CD4-positive, alpha-beta T cell treated with Interleukin-1 beta for 1 hour (primary cell): ENCODE data around the gene RNF214.
"Not testable (repeated sequence)": the region's sequence is repeated elsewhere in the genome, so short reads cannot be mapped to it uniquely, and the experiment has no call there.

ENCODE experiments used
- DNase-seq, 2 donors: peaks; one replicate each; pipeline ENCODE4 v3.0.0-alpha.2; 2020 to 2022

Gene RNF214

GRCh38 chr11:117232092-117232878, at the start of gene RNF214:
Gene RNF214, plus strand, starts transcription at chr11:117232671. Its CDS starts 1,602 bp downstream, at chr11:117234273.
- peak; percentile 84 for DNase-seq

GRCh38 chr11:117183178-117183577, 49.3 kb upstream of the RNF214 start:
- DNase-seq = not testable (repeated sequence)

- no peak for DNase-seq
Measured at GRCh38 chr11:117183724-117184349, 48.6 kb upstream of the RNF214 start.

- peak in 1 of 2 donors; percentile 30 for DNase-seq
Measured at GRCh38 chr11:117185736-117186430, 46.6 kb upstream of the RNF214 start.

- DNase-seq = no peak
Measured at GRCh38 chr11:117186431-117186761, 46.1 kb upstream of the RNF214 start.

GRCh38 chr11:117187007-117187406, 45.5 kb upstream of the RNF214 start:
- DNase-seq = no peak

- DNase-seq = no peak
Measured at GRCh38 chr11:117187428-117187798, 45.1 kb upstream of the RNF214 start.

- DNase-seq = no peak
Measured at GRCh38 chr11:117187799-117188481, 44.5 kb upstream of the RNF214 start.

- no peak for DNase-seq
Measured at GRCh38 chr11:117188620-117189081, 43.8 kb upstream of the RNF214 start.

GRCh38 chr11:117189191-117189940, 43.1 kb upstream of the RNF214 start:
- peak; percentile 14 to 81 for DNase-seq

GRCh38 chr11:117189941-117190544, 42.4 kb upstream of the RNF214 start:
- DNase-seq = no peak

- no peak for DNase-seq
Measured at GRCh38 chr11:117191680-117192400, 40.6 kb upstream of the RNF214 start.

- DNase-seq = no peak
Measured at GRCh38 chr11:117192401-117192875, 40.0 kb upstream of the RNF214 start.

GRCh38 chr11:117193130-117194020, 39.1 kb upstream of the RNF214 start:
- DNase-seq = no peak

- no peak for DNase-seq
Measured at GRCh38 chr11:117194267-117194666, 38.2 kb upstream of the RNF214 start.

- no peak for DNase-seq
Measured at GRCh38 chr11:117195258-117195657, 37.2 kb upstream of the RNF214 start.

- DNase-seq = no peak
Measured at GRCh38 chr11:117195761-117196160, 36.7 kb upstream of the RNF214 start.

- DNase-seq = no peak
Measured at GRCh38 chr11:117197006-117197405, 35.5 kb upstream of the RNF214 start.

GRCh38 chr11:117197516-117198456, 34.7 kb upstream of the RNF214 start:
- DNase-seq = no peak
